Measurements from ENCODE around the gene KRT86.

DNA sequence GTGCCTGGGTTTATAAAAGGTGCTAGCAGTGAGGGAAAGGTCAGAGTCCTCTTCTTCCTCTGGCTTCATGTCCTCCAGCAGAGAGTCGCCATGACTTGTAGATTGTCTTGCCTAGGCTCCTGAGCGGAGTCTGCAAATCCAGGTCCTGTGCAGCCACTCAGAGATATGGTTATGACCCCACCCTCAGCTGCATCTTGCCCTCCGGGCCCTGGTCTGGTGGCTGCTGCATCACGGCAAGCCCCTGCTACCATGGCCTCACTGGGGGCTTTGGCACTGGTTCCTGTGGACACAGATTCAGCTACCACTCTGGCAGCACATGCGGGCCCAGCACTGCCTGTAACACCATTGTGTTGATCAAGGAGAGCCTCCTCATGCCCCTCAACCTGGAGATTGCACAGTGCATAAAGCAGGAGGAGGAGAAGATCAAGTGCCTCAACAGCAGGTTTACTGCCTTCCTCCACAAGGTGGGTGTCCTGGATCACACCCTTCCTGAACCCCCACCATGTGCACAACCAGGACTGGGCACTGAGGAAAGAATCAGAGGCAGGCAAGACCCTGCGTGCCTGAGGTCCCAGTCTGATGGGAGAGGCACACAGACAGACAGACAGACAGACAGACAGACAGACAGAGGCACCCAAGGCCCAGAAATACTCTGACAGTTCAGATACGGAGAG is 10.5 kb upstream of the KRT86 start:
- TF ChIP-seq, protein P1, sequence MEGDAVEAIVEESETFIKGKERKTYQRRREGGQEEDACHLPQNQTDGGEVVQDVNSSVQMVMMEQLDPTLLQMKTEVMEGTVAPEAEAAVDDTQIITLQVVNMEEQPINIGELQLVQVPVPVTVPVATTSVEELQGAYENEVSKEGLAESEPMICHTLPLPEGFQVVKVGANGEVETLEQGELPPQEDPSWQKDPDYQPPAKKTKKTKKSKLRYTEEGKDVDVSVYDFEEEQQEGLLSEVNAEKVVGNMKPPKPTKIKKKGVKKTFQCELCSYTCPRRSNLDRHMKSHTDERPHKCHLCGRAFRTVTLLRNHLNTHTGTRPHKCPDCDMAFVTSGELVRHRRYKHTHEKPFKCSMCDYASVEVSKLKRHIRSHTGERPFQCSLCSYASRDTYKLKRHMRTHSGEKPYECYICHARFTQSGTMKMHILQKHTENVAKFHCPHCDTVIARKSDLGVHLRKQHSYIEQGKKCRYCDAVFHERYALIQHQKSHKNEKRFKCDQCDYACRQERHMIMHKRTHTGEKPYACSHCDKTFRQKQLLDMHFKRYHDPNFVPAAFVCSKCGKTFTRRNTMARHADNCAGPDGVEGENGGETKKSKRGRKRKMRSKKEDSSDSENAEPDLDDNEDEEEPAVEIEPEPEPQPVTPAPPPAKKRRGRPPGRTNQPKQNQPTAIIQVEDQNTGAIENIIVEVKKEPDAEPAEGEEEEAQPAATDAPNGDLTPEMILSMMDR (IDR thresholded peaks at IDR 0.05; ENCODE audit: low read depth, low read length, poor library complexity, severe bottlenecking), result no peak
- no peak for TF ChIP-seq EZH2phosphoT487 (IDR thresholded peaks at IDR 0.05; ENCODE audit: borderline replicate concordance, low read length)
